NB4 (cell line): ENCODE results near the gene NRXN3.
"Not testable (repeated sequence)": the region's sequence is repeated elsewhere in the genome, so short reads cannot be mapped to it uniquely, and the experiment has no call there.

Experiments used
- DNase-seq: peaks from one replicate; pipeline ENCODE4 v3.0.0; 2010; ENCODE audit warnings: low read depth
- H3K4me3 ChIP-seq: one replicate; pipeline ENCODE4 v1.5.1; 2011; ENCODE audit warnings: mild to moderate bottlenecking, low read depth, low read length, moderate library complexity
- CTCF ChIP-seq: IDR thresholded peaks from one replicate; pipeline ENCODE4 v1.5.1; 2012; ENCODE audit warnings: low read depth, low read length
- MAX ChIP-seq: IDR thresholded peaks from 2 replicates; pipeline ENCODE4 v1.6.1; 2011; ENCODE audit warnings: low read depth, low read length
- MYC ChIP-seq: IDR thresholded peaks from 2 replicates; pipeline ENCODE4 v1.6.1; 2011; ENCODE audit warnings: low read depth, low read length
- POLR2A ChIP-seq: IDR thresholded peaks from 2 replicates; pipeline ENCODE4 v1.6.1; 2011; ENCODE audit warnings: mild to moderate bottlenecking; ENCODE audit not compliant: insufficient read length; ENCODE audit errors: extremely low read depth

The NRXN3 gene

DNA sequence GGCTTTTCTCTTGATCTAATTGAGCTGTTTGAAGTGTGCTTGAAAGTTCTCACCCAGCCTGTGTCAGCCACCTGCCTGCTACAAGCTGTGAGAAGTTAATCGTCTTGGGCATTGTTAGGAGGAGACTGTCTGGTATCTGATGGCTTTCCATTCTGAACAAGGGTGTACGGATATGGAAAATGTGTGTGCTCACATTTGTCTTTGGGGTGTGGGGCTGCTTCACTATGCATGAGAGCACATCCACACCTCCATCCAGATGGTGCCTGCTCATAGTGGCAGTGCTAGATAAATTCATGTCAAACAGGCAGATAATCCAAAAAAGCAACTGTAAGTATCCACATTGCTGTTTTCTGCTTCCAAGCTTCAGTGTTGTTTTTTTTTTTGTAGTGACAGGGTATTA lies 1578.9 kb downstream of the NRXN3 start:
- no peak for TF ChIP-seq CTCF
- TF ChIP-seq POLR2A: no peak
- no peak for TF ChIP-seq MYC
- TF ChIP-seq MAX: no peak
- no peak overlapping the region for H3K4me3 ChIP-seq
- no peak for DNase-seq

DNA sequence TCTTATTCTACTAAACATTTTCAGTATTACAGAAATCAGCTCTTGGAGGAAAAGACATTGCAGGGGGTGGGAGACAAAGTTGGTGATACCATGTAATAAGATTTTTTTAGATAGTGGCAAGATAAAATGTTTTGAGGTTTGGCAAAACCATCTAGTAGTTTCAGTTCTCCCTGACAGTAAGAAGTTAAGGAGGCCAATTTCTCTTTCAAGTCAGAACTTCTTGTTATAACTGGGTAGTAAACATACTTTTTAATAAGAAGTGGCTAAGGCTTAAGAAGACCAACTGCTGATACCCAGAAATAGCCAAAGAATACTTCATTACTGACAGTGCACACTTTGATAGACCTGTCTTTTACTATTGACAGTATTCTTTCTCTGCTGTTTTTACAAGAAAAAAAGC lies 1588.8 kb downstream of the NRXN3 start:
- TF ChIP-seq MYC (no peak), MAX (no peak), CTCF (no peak), POLR2A (no peak)
- no peak overlapping the region for H3K4me3 ChIP-seq
- no peak for DNase-seq

DNA sequence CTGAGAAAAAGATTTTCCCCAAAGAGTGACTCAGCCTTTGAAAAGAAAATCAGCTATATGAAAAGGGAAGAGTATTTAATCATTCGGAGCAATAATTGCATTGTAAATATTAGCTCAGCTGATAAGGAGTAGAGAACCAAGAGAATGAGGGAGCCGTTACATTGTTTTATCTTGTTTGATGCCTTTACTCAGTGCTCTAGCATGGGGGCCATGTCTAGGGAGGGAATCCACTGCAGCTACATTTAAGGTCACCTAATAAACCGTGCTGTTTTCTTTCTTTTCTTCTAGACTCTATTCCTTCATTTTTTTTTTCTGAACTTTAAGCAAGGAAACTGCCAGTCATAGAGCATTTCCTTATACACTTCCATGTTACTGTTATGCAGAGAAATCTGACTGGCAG lies 1594.2 kb downstream of the NRXN3 start:
- TF ChIP-seq CTCF: no peak
- TF ChIP-seq MAX: no peak
- TF ChIP-seq MYC: no peak
- TF ChIP-seq POLR2A: no peak

DNA sequence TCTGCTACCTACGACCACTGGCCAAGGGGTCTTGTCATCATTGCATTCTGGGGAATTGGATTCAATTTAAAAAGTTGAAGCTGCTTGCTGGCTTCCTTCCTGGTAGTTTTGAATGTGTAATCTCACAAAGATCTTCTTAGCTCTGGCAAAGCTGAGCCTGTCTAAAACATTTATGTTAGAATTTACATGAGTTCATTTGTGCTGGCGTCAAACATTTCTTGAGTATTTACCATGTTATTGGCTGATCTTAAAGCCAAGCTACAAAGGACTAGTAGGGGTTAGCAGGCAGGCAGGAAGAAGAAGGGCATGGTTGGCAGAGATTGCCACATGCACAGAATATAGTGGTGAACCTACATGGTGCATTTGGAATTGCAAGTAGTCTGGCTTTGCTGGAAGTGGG lies 1596.3 kb downstream of the NRXN3 start:
- DNase-seq: no peak
- TF ChIP-seq MYC (no peak), CTCF (no peak), MAX (no peak)

More for the DNA sequence above, 1594.2 kb downstream of the NRXN3 start:
- no peak overlapping the region for H3K4me3 ChIP-seq
- DNase-seq: no peak

GRCh38 chr14:79767251-79767650 lies 1597.1 kb downstream of the NRXN3 start:
- no peak for DNase-seq
- H3K4me3 ChIP-seq: no peak overlapping the region
- TF ChIP-seq MAX (no peak), POLR2A (no peak), MYC (no peak), CTCF (no peak)

More for the DNA sequence above, 1596.3 kb downstream of the NRXN3 start:
- no peak overlapping the region for H3K4me3 ChIP-seq

DNA sequence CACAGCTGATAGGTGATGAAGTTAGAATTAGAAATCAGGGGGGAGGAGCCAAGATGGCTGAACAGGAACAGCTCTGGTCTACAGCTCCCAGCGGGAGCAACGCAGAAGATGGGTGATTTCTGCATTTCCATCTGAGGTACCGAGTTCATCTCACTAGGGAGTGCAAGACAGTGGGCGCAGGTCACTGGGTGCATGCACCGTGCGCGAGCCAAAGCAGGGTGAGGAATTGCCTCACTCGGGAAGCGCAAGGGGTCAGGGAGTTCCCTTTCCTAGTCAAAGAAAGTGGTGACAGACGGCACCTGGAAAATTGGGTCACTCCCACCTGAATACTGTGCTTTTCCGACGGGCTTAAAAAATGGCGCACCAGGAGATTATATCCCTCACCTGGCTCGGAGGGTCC lies 1597.5 kb downstream of the NRXN3 start:
- not testable (repeated sequence) for H3K4me3 ChIP-seq, DNase-seq
